Endothelial cell of umbilical vein (primary cell): ENCODE measurements around the gene PAX5.

ENCODE experiments used
- CTCF ChIP-seq, 2 donors: IDR thresholded peaks; 1 replicate in 1 of 2; 2 replicates in 1 of 2; pipeline ENCODE4 v1.5.1; 2011; ENCODE audit warnings: low read length in 2 of 2, mild to moderate bottlenecking in 2 of 2, moderate library complexity in 2 of 2, control low read depth in 1 of 2, inconsistent platforms in 1 of 2, low read depth in 1 of 2; ENCODE audit not compliant: insufficient read depth in 1 of 2; ENCODE audit errors: extremely low read depth in 1 of 2
- EZH2 ChIP-seq: IDR thresholded peaks from 2 replicates; pipeline ENCODE4 v1.6.1; 2012; ENCODE audit warnings: borderline replicate concordance, low read depth, mild to moderate bottlenecking, moderate library complexity, low read length, inconsistent platforms; ENCODE audit not compliant: severe bottlenecking
- FOS ChIP-seq: IDR thresholded peaks from 2 replicates; pipeline ENCODE4 v1.6.1; 2011; ENCODE audit warnings: mild to moderate bottlenecking, low read length, moderate library complexity, borderline replicate concordance; ENCODE audit not compliant: insufficient read depth
- JUN ChIP-seq: IDR thresholded peaks from 2 replicates; pipeline ENCODE4 v1.6.1; 2011; ENCODE audit warnings: borderline replicate concordance, low read depth; ENCODE audit not compliant: insufficient read length, insufficient read depth
- MAX ChIP-seq: IDR thresholded peaks from 2 replicates; pipeline ENCODE4 v1.6.1; 2011; ENCODE audit not compliant: insufficient read depth, insufficient read length
- MYC ChIP-seq: IDR thresholded peaks from one replicate; pipeline ENCODE4 v1.6.1; 2011; ENCODE audit warnings: mild to moderate bottlenecking, low read depth, low read length
- POLR2A ChIP-seq: IDR thresholded peaks from 2 replicates; pipeline ENCODE4 v1.6.1; 2012; ENCODE audit warnings: low read depth, mild to moderate bottlenecking, control low read depth, low read length
- POLR2AphosphoS5 ChIP-seq: IDR thresholded peaks from 2 replicates; pipeline ENCODE4 v1.6.1; 2012; ENCODE audit warnings: low read depth, mild to moderate bottlenecking, control low read depth, low read length, moderate library complexity; ENCODE audit not compliant: insufficient read depth

GRCh38 chr9:36905101-36906066, 128.7 kb downstream of the PAX5 start:
- TF ChIP-seq CTCF (IDR thresholded peaks at IDR 0.05; ENCODE audit: extremely low read depth in 1 of 2, insufficient read depth in 1 of 2, low read depth in 1 of 2, low read length in 2 of 2), result no peak
- no peak for TF ChIP-seq FOS
- TF ChIP-seq EZH2, result no peak
- TF ChIP-seq MYC, result no peak
- no peak for TF ChIP-seq POLR2AphosphoS5
- TF ChIP-seq POLR2A, result no peak
- no peak for TF ChIP-seq MAX
- TF ChIP-seq JUN, result no peak
